OCI-LY1 (cell line): ENCODE measurements around the gene SENP8.

ENCODE experiments used
- H2AFZ ChIP-seq: fragments of 200-600 bp; sonication (generic), shearing (Covaris generic); 2 replicates; pipeline ENCODE4 v1.6.0; 2014; ENCODE audit warnings: antibody characterized with exemption, mild to moderate bottlenecking, low read length
- H3F3A ChIP-seq: fragments of 200-600 bp; sonication (generic), shearing (Covaris generic); 2 replicates; pipeline ENCODE4 v1.6.0; 2014; ENCODE audit warnings: mild to moderate bottlenecking, antibody characterized with exemption, low read length, moderate library complexity; ENCODE audit not compliant: insufficient read depth
- H3K27ac ChIP-seq: fragments of 200-600 bp; sonication (generic); 2 replicates; pipeline ENCODE4 v1.5.1; 2014; ENCODE audit warnings: low read length, mixed run types, mild to moderate bottlenecking, low read depth; ENCODE audit not compliant: poor library complexity, severe bottlenecking
- H3K27me3 ChIP-seq: fragments of 200-600 bp; sonication (generic); 2 replicates; pipeline ENCODE4 v1.6.0; 2014; ENCODE audit warnings: antibody characterized with exemption, mild to moderate bottlenecking, low read length, moderate library complexity; ENCODE audit not compliant: insufficient read depth
- H3K36me3 ChIP-seq: fragments of 200-600 bp; sonication (generic); 2 replicates; pipeline ENCODE4 v1.6.1; 2014; ENCODE audit warnings: mild to moderate bottlenecking, antibody characterized with exemption, low read length, moderate library complexity, mixed read lengths; ENCODE audit not compliant: insufficient read depth
- H3K4me1 ChIP-seq: fragments of 200-600 bp; sonication (generic); 2 replicates; pipeline ENCODE4 v1.5.1; 2014; ENCODE audit warnings: mild to moderate bottlenecking, low read length, moderate library complexity; ENCODE audit not compliant: insufficient read depth, severe bottlenecking
- H3K4me2 ChIP-seq: fragments of 200-600 bp; sonication (generic), shearing (Covaris generic); 2 replicates; pipeline ENCODE4 v1.6.1; 2014; ENCODE audit warnings: low read length
- H3K4me3 ChIP-seq: fragments of 200-600 bp; sonication (generic); 2 replicates; pipeline ENCODE4 v1.5.1; 2014; ENCODE audit warnings: low read length, low read depth, mild to moderate bottlenecking, mixed read lengths; ENCODE audit not compliant: poor library complexity, severe bottlenecking
- H3K79me2 ChIP-seq: fragments of 200-600 bp; shearing (Covaris generic); 2 replicates; pipeline ENCODE4 v1.6.1; 2016; ENCODE audit warnings: mixed run types, low read length, mixed read lengths; ENCODE audit not compliant: insufficient read depth
- H3K9ac ChIP-seq: fragments of 200-600 bp; sonication (generic), shearing (Covaris generic); 2 replicates; pipeline ENCODE4 v1.6.1; 2014; ENCODE audit warnings: mild to moderate bottlenecking, low read length, mixed read lengths
- H3K9me2 ChIP-seq: fragments of 200-600 bp; sonication (generic), shearing (Covaris generic); 2 replicates; pipeline ENCODE4 v1.6.1; 2014; ENCODE audit warnings: low read depth, mild to moderate bottlenecking, low read length, mixed read lengths
- H3K9me3 ChIP-seq: fragments of 200-600 bp; shearing (Covaris generic); 2 replicates; pipeline ENCODE4 v1.6.1; 2014; ENCODE audit warnings: low read length, mixed read lengths
- H4K20me1 ChIP-seq: fragments of 200-600 bp; sonication (generic), shearing (Covaris generic); 2 replicates; pipeline ENCODE4 v1.6.0; 2016; ENCODE audit warnings: mild to moderate bottlenecking, low read length; ENCODE audit not compliant: insufficient read depth
- CTCF ChIP-seq: fragments of 200-600 bp; sonication (generic), shearing (Covaris generic); IDR thresholded peaks from 2 replicates; pipeline ENCODE4 v1.5.1; 2017; ENCODE audit warnings: mild to moderate bottlenecking, antibody characterized with exemption, low read length, moderate library complexity, mixed read lengths
- EZH2 ChIP-seq: fragments of 200-600 bp; sonication (generic), shearing (Covaris generic); IDR thresholded peaks from 2 replicates; pipeline ENCODE4 v1.8.0; 2017; ENCODE audit warnings: borderline replicate concordance, mixed run types, mild to moderate bottlenecking, antibody characterized with exemption, low read length, moderate library complexity, mixed read lengths

The SENP8 gene

GRCh38 chr15:72092006-72092405 lies 26.2 kb upstream of the SENP8 start:
- Histone ChIP-seq H3K4me1 (no peaks in the 10 kb centered on the region), H3K79me2 (peaks cover 5% of the 10 kb centered on the region; the same call in 1 of the 2 replicates)
- TF ChIP-seq EZH2 (no peak), CTCF (no peak)

GRCh38 chr15:72092691-72093090 lies 25.5 kb upstream of the SENP8 start:
- TF ChIP-seq CTCF (no peak), EZH2 (no peak)
- Histone ChIP-seq H3K4me3 (no peak overlapping the region), H3K4me1 (no peaks in the 10 kb centered on the region), H4K20me1 (no peaks in the 10 kb centered on the region), H3F3A (no peaks in the 10 kb centered on the region), H3K9me3 (no peaks in the 10 kb centered on the region), H2AFZ (no peak overlapping the region), H3K4me2 (no peak overlapping the region), H3K9me2 (no peaks in the 10 kb centered on the region), H3K27ac (no peak overlapping the region), H3K79me2 (peaks cover 5% of the 10 kb centered on the region; the same call in 1 of the 2 replicates), H3K9ac (no peak overlapping the region), H3K27me3 (no peaks in the 10 kb centered on the region), H3K36me3 (no peaks in the 10 kb centered on the region)

More at GRCh38 chr15:72092006-72092405, 26.2 kb upstream of the SENP8 start:
- Histone ChIP-seq H4K20me1 (no peaks in the 10 kb centered on the region), H2AFZ (no peak overlapping the region), H3K27ac (no peak overlapping the region), H3K4me2 (no peak overlapping the region), H3K9me3 (no peaks in the 10 kb centered on the region), H3K4me3 (no peak overlapping the region), H3K9ac (no peak overlapping the region), H3K36me3 (no peaks in the 10 kb centered on the region), H3K27me3 (no peaks in the 10 kb centered on the region), H3F3A (no peaks in the 10 kb centered on the region), H3K9me2 (no peaks in the 10 kb centered on the region)

GRCh38 chr15:72096796-72097195 lies 21.4 kb upstream of the SENP8 start:
- TF ChIP-seq CTCF (no peak), EZH2 (no peak)
- H3K36me3 ChIP-seq = no peaks in the 10 kb centered on the region
- no peaks in the 10 kb centered on the region for H3K4me1 ChIP-seq
- H3K9me3 ChIP-seq = no peaks in the 10 kb centered on the region
- no peaks in the 10 kb centered on the region; the same call in none of the 2 replicates for H3K79me2 ChIP-seq
- H4K20me1 ChIP-seq = no peaks in the 10 kb centered on the region
- no peaks in the 10 kb centered on the region for H3K9me2 ChIP-seq
- no peak overlapping the region for H3K9ac ChIP-seq
- H3K27ac ChIP-seq = no peak overlapping the region
- no peaks in the 10 kb centered on the region for H3F3A ChIP-seq
- no peak overlapping the region for H3K4me3 ChIP-seq
- H3K27me3 ChIP-seq = no peaks in the 10 kb centered on the region
- H2AFZ ChIP-seq = no peak overlapping the region
- H3K4me2 ChIP-seq = no peak overlapping the region
